DND-41 (cell line): ENCODE data around the gene WDR17.

Experiments used
- EZH2 ChIP-seq: IDR thresholded peaks from 3 replicates; pipeline ENCODE4 v1.6.1; 2012; ENCODE audit warnings: borderline replicate concordance, low read depth, mild to moderate bottlenecking, moderate library complexity, low read length, inconsistent platforms; ENCODE audit not compliant: severe bottlenecking
- TF ChIP-seq, protein P1 (sequence below): IDR thresholded peaks from 2 replicates; pipeline ENCODE4 v1.5.1; 2012; ENCODE audit warnings: borderline replicate concordance, low read length, moderate library complexity, mild to moderate bottlenecking; ENCODE audit not compliant: poor library complexity, severe bottlenecking; ENCODE audit errors: extremely low read depth

DNA sequence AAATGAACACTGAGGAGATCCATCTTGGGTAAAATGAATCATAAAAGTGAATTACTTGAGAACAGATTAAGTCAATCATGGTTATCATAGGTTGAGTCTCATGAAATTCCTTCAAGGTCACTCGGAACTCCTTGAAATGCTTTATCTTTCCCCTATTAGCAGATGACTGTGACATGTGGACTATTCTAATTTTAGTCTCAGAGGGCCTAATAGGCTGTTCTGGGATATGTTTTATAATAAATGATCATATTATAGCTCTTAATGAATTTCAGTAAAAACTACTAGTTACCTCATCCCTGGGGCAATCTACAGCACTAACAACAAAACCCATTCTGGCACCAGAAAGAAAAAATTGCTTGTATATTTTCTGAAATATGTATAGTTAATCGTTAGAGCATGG lies 85.1 kb downstream of the WDR17 start:
- TF ChIP-seq, protein P1, sequence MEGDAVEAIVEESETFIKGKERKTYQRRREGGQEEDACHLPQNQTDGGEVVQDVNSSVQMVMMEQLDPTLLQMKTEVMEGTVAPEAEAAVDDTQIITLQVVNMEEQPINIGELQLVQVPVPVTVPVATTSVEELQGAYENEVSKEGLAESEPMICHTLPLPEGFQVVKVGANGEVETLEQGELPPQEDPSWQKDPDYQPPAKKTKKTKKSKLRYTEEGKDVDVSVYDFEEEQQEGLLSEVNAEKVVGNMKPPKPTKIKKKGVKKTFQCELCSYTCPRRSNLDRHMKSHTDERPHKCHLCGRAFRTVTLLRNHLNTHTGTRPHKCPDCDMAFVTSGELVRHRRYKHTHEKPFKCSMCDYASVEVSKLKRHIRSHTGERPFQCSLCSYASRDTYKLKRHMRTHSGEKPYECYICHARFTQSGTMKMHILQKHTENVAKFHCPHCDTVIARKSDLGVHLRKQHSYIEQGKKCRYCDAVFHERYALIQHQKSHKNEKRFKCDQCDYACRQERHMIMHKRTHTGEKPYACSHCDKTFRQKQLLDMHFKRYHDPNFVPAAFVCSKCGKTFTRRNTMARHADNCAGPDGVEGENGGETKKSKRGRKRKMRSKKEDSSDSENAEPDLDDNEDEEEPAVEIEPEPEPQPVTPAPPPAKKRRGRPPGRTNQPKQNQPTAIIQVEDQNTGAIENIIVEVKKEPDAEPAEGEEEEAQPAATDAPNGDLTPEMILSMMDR: no peak
- TF ChIP-seq EZH2: no peak
